HG03575 (cell line): ENCODE data around the gene MSTO1.
"Not testable (repeated sequence)": the region's sequence is repeated elsewhere in the genome, so short reads cannot be mapped to it uniquely, and the experiment has no call there.

Source experiments
- ATAC-seq: cut with Tn5 transposase; IDR thresholded peaks from one replicate; pipeline ENCODE4 v1.9.1; 2021; ENCODE audit not compliant: unreplicated experiment, insufficient number of reproducible peaks, low FRiP score; ENCODE audit errors: extremely low read depth

MSTO1 gene

GRCh38 chr1:155657463-155657862 lies 47.4 kb downstream of the MSTO1 start:
- ATAC-seq = no peak

- ATAC-seq = not testable (repeated sequence)
Measured at GRCh38 chr1:155661239-155661638, 51.2 kb downstream of the MSTO1 start.
